ENCODE measurements around the gene PHLPP1.
"Not testable (repeated sequence)": the region's sequence is repeated elsewhere in the genome, so short reads cannot be mapped to it uniquely, and the experiment has no call there.

The PHLPP1 gene

GRCh38 chr18:62773691-62774090, 58.4 kb downstream of the PHLPP1 start:
- DNase-seq (ENCODE audit: low read depth), result no peak

- DNase-seq (ENCODE audit: low read depth), result no peak
Measured at GRCh38 chr18:62776024-62776570, 60.8 kb downstream of the PHLPP1 start.

- no peak for DNase-seq (ENCODE audit: low read depth)
Measured at GRCh38 chr18:62777814-62778213, 62.5 kb downstream of the PHLPP1 start.

DNA sequence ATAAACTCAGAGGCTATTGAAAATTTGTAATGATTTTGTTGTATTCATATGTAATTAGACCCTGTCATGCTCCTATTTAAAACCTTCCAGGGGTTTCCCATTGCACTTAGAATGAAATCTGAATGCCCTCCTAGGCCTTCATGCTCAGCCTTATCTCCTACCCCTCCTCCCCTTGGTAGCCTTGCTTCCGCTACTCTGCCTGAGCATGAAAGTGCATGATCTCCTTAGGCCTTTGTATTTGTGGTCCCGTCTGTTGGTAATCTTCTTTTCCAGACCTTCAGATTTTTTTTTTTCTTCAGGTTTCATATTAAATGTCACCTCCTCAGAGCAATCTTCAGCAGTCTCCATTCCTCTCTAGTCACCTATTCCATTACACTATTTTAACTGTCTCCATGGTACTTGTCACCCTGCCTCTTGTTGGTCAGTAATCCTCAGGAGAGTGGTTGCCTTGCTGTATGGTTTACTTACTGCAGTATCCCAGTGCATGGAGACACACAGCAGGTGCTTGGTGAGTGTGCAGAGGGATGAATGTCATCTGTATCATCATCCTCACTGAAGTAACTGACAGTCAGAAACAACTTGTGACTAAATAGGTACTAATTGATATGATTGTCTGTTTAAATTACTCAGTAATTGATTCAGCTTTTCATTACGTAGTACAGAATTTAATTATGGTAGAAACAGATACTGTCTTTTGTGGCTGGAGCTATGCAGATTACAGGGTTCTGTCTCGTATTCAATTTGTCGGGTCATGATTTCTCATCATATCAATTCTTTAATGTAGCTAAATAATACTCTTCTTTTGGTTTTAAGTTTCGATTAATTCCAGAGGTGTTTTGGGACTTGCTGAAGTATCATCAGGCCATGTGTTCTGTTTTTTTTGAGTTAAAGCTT, 63.9 kb downstream of the PHLPP1 start:
- DNase-seq (ENCODE audit: low read depth), result no peak

- no peak for DNase-seq (ENCODE audit: low read depth)
Measured at GRCh38 chr18:62781262-62781661, 65.9 kb downstream of the PHLPP1 start.

DNA sequence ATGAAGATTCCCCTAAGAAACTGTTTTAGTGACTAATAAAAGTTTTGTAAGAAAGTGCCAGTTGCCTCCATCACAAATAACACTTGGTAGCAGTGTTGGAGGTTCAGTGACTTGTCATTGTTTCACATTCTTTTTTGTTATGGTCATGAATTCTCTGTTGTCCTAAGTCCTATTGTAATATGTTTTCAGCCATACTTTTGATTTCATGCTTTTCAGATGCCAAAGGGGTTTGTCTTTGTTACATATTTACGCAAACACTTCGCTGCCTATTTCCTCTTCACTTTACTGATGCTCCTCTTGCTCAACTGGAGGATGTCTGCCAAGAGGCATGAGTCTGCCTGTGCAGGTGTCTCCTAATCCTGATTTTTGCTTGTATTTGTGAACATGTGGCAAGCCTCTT, 66.6 kb downstream of the PHLPP1 start:
- no peak for DNase-seq (ENCODE audit: low read depth)

GRCh38 chr18:62784338-62784965, 69.1 kb downstream of the PHLPP1 start:
- no peak for DNase-seq (ENCODE audit: low read depth)

DNA sequence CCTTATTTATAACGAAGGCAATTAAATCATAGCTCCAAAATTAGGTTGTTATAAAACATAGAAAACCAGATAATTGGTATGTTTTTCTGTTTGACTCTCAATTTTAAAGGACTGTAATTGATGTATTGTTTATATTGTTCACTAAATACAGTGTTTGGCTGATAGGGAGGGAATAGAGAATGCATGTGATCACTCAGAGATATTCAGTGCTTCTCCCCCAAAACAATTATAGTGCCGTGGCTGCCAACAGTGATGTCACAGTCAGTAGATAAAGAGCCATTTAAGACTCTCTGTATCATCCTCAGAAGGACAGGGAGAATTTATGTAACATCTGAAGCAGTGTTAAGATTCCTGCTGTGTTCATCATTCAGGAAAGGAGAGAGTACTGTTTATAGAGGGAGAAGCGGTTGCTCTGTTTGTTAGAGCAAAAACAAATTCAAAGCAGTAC, 69.6 kb downstream of the PHLPP1 start:
- DNase-seq (ENCODE audit: low read depth), result no peak

DNA sequence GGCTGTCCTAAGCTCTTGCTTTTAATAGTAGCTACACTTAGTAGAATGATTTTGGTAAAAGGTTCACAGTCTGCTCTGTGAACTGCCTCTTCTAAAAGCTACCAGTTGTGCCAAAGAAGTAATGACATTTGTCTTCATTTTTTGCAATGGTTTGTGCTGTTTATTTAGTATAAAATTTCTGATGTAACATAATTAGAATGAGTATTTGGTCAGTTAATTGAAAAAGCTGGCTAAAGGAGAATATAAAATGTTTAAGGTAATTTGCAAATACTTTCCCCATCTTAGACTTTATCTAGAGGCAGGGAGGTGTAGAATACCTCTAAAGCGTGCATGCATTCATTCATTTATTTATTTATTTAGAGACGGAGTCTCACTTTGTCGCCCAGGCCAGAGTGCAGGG, 71.3 kb downstream of the PHLPP1 start:
- DNase-seq (ENCODE audit: low read depth), result no peak

DNA sequence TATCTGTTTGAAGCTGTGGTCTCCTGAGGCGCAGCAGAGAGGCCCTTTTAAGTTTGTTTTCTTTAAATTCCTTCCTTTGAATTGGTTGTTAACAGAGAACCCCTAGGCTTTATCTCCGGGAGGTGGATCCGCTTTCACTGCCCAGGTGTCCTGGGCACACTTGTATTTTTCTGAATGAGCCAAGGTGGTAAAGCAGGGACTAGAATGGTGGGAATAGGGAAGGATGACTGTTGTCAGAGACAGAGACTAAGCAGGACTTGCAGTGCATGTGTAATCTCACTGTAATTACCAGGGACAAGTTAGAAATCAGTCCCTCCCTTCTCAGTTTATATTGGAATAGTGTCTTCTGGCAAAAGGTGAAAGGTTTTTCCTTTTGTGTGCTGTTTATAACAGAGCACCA, 72.8 kb downstream of the PHLPP1 start:
- no peak for DNase-seq (ENCODE audit: low read depth)

DNA sequence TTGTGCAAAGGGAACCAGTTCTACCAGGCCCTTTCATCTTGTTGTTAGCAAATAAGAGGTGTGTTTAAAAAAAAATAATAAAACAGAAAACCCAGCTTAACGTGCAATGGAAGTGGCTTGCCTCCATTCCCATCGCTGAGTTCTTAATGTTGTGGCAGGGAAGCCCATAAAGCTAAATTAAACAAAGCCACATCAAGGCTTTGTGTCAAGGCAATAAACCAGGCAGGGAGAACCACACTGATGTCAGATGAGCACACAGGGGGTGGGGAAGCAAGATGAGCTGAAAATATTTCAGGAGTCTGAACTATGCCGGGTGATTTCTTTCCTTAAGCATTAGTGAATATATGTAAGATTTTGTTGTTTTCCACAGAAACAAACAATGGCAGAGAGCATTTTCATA, 73.5 kb downstream of the PHLPP1 start:
- no peak for DNase-seq (ENCODE audit: low read depth)

GRCh38 chr18:62790871-62791772, 75.8 kb downstream of the PHLPP1 start:
- DNase-seq (ENCODE audit: low read depth), result no peak

GRCh38 chr18:62792016-62792415, 76.7 kb downstream of the PHLPP1 start:
- DNase-seq (ENCODE audit: low read depth), result no peak

- DNase-seq (ENCODE audit: low read depth), result no peak
Measured at GRCh38 chr18:62795813-62796212, 80.5 kb downstream of the PHLPP1 start.

- no peak for DNase-seq (ENCODE audit: low read depth)
Measured at GRCh38 chr18:62796216-62796621, 80.9 kb downstream of the PHLPP1 start.

DNA sequence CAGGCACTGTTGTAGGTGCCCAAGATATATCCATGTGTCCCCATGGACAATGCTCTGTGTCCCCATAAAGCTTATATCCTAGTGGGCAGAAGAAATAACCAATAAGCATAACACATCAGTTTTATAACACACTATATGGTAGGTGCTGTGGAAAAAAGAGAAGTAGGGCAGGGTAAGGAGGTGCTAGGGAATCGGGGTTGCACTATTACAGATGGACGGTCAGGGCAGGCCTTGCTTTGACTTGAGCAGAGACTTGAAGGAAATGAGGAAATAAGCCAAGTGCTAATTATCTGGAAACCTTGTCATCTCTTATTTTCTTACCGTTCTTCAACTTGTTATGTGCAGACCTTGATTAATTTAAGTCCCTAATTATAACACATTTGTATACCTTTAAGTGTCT, 82.0 kb downstream of the PHLPP1 start:
- DNase-seq (ENCODE audit: low read depth), result no peak

DNA sequence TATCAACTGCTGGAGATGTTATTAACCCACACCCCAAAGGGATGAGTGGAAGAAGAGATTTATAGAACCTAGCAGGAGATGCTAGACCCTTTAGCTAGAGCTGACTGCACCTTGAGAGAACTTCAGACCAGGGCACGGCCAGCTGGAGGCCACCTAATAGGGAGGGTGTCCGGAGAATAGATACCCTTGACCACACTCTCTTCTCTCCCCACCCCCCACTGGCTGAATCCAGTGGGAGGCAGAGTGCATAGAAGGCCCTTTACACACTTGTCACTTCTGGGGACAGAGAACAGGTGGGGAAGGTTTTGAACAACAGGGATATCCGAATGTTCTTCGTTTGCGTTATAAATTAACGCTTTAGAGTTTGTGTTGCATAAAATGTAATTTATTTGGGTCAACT, 84.6 kb downstream of the PHLPP1 start:
- DNase-seq (ENCODE audit: low read depth), result no peak

DNA sequence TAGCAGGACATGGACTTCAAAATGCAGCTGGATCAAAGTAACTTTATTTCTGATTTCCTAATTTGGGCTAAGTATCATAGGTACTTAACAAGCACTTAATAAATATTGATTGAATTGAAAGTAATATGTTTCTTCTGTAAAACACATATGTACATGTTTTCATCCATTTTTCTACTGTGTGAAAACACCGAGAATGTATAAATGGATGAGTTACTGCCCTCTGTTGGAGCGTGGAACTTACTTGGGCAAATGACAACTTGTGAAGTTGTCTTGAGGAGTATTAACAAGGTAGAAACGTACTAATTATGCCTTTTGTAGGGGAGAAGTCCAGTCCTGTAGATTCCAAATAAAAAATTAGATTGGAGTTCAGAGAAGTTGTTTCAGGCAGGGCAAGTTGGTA, 87.2 kb downstream of the PHLPP1 start:
- no peak for DNase-seq (ENCODE audit: low read depth)

DNA sequence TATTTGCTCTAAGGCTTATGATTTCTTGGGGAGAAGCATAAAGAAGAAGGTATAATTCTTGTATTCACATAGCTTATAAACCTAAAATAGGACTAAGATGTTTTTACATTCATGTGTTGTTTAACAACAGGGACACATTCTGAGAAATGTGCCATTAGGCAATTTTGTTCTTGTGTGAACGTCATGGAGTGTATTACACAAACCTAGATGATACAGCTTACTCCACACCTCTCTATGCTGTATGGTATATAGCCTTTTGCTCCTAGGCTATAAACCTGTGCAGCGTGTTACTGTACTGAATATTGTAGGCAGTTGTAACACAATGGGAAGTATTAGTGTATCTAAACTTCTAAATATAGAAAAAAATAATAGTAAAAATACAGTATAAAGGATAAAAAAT, 92.1 kb downstream of the PHLPP1 start:
- DNase-seq (ENCODE audit: low read depth), result no peak

DNA sequence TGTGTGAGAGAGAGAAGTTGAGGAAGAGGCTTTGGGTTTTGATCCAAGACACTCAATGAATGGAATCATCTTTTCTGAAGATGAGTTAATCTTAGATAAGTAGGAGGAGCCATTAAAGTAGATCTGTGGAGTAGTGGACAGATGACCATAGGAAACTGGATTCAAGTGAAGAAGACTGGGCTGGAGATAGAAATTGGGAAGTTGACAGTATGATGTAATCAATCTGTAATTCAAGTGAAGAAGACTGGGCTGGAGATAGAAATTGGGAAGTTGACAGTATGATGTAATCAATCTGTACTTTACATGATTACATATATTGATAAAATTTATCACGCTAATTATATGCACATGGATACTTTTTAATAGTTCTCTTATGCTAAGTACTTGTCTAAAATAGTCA, 92.8 kb downstream of the PHLPP1 start:
- no peak for DNase-seq (ENCODE audit: low read depth)

GRCh38 chr18:62809445-62809844, 94.1 kb downstream of the PHLPP1 start:
- DNase-seq (ENCODE audit: low read depth), result not testable (repeated sequence)

DNA sequence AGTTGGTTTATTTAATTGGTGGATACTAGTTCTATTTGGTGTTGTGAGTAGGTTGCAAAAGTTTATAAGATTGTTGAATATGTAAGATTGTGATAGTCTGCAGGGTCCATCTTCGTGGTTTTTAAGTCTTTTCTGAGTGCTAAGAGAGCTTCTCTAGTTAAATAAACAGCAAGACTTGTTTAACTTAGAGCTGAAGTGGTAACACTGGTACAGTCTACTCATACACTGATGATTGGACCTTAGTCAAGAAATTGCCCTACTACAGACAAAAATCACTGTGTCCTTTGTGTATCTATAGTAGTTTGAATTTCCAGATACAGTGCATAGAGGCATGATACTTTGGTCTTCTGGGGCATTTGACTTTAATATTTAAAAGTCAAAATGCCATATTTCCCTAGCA, 94.6 kb downstream of the PHLPP1 start:
- no peak for DNase-seq (ENCODE audit: low read depth)
